Effector memory CD4-positive, alpha-beta T cell (primary cell): ENCODE results near the gene P2RX3.
"Not testable (repeated sequence)": the region's sequence is repeated elsewhere in the genome, so short reads cannot be mapped to it uniquely, and the experiment has no call there.

Experiments
- DNase-seq, 3 donors: peaks; one replicate each; pipeline ENCODE4 v3.0.0-alpha.2; 2020
- H3K27ac ChIP-seq: 2 replicates; pipeline ENCODE4 v1.7.0; 2013; ENCODE audit warnings: mild to moderate bottlenecking, low read length, moderate library complexity; ENCODE audit not compliant: insufficient read depth, poor library complexity, severe bottlenecking
- H3K27me3 ChIP-seq: replicated peaks from 2 replicates; pipeline ENCODE4 v1.7.0; 2013; ENCODE audit warnings: mild to moderate bottlenecking, low read length; ENCODE audit not compliant: insufficient read depth, control insufficient read depth, poor library complexity, severe bottlenecking
- H3K36me3 ChIP-seq: 2 replicates; pipeline ENCODE4 v1.7.0; 2013; ENCODE audit warnings: mild to moderate bottlenecking, low read length, moderate library complexity; ENCODE audit not compliant: control insufficient read depth, insufficient read depth
- H3K4me1 ChIP-seq: 2 replicates; pipeline ENCODE4 v1.7.0; 2013; ENCODE audit warnings: low read length, mild to moderate bottlenecking; ENCODE audit not compliant: control insufficient read depth, insufficient read depth, poor library complexity, severe bottlenecking
- H3K4me3 ChIP-seq: 2 replicates; pipeline ENCODE4 v1.7.0; 2013; ENCODE audit warnings: low read length, low read depth, mild to moderate bottlenecking; ENCODE audit not compliant: insufficient read depth, poor library complexity, severe bottlenecking
- H3K9me3 ChIP-seq: 2 replicates; pipeline ENCODE4 v1.7.0; 2013; ENCODE audit warnings: mild to moderate bottlenecking, low read length, moderate library complexity; ENCODE audit not compliant: control insufficient read depth
- total RNA-seq, 3 donors: gene quantifications; one replicate each; lab custom pipeline; 2026; lab: John Stamatoyannopoulos, UW

The P2RX3 gene
- 0 to 0.17 (median 0) reads per million in 3 donors for total RNA-seq

DNA sequence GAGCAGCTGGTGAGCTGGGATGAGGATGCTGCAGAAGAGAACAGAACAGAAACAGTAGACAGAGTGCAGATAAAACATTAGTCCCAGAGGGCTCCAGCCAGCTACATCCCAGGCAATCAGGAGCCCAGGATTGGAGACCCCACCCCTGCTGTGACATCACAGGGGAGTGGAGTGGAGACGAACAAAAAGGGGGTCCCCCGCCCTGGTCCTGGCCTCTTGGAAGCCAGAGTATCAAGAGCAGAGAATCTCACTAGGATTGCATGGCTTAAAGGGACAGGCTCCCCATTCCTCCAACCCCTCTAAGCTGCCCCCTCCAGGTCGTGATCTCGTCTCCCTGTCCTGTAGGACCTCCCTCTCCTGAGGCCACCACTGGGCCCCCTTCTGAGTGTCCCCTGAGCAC, at the start of gene P2RX3:
Gene P2RX3, plus strand, starts transcription at position 211 of the 400 bp plus-strand sequence. CDS start 199 bp downstream, outside the sequence.
- peaks cover 17% of the 10 kb centered on the region for H3K4me1 ChIP-seq
- DNase-seq: no peak

DNA sequence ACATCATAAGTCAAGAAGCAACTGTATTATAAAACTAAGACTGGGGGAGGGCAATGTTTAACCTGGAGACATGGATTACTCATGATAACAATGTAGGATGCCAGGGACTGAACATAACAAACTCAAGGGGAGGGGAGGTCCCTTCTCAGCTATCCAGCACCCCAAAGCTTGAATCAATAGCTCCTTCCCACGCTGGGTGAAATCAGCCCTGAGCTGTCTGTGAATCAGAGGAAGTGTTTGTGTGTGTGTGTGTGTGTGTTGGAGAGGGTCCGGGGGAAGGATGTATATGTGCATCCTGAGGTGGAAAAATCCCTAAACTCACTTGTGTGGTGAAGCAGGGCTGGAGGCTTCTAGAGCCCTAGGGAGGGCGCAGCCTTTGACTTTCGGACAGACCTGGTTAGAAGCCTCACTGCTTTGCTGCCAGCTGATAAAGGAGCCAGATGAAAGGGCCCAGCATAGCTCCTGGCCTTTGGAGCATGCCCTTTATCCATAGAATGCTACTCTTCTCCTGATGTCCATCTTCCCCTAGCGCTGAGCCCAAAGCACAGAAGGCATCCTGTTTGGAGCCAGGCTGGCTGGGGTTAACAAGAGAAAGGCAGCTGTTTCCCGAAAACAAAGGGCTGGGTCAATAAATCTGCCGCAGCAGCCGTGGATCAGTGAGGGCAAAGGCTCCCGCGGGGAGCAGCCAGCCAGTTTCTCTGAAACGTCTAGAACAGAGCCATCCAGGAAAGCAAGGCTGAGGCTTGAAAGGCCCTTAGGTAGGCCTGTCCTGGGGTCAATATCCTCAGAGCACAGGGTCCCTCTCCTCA, 49.2 kb upstream of the P2RX3 start:
- no peak overlapping the region for H3K27ac ChIP-seq
- no peaks in the 10 kb centered on the region for H3K9me3 ChIP-seq
- no peak for DNase-seq
- no peaks in the 10 kb centered on the region for H3K27me3 ChIP-seq
- H3K36me3 ChIP-seq: no peaks in the 10 kb centered on the region
- H3K4me3 ChIP-seq: no peak overlapping the region
- H3K4me1 ChIP-seq: no peaks in the 10 kb centered on the region

More for the DNA sequence above, at the start of gene P2RX3:
- H3K4me3 ChIP-seq: no peak within 1 kb of the TSS
- no peaks in the 10 kb centered on the region for H3K9me3 ChIP-seq
- H3K27me3 ChIP-seq: no peaks in the 10 kb centered on the region
- H3K27ac ChIP-seq: no peak within 1 kb of the TSS
- peaks cover 7% of the 10 kb centered on the region for H3K36me3 ChIP-seq

DNA sequence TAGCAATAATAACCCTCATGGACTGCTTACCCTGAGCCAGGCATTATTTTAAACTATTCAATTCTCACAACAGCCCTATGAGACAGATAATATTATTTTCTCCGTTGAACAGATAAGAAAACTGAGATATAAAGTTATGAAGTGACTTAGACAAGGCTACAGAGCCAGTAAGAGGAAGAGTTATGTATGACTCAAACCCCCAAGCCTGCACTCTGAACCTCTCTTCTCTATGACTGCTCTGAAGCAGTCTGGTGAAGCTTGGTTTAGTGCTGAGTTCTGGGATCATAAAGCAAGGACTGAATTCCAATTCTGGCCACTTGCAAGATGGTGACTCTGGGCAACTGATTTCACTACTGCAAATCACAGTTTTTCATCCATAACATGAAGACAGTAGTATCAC, 47.9 kb upstream of the P2RX3 start:
- no peaks in the 10 kb centered on the region for H3K9me3 ChIP-seq
- no peaks in the 10 kb centered on the region for H3K4me1 ChIP-seq
- DNase-seq: no peak
- H3K36me3 ChIP-seq: no peaks in the 10 kb centered on the region
- H3K27ac ChIP-seq: no peak overlapping the region
- H3K4me3 ChIP-seq: no peak overlapping the region
- H3K27me3 ChIP-seq: no peaks in the 10 kb centered on the region

DNA sequence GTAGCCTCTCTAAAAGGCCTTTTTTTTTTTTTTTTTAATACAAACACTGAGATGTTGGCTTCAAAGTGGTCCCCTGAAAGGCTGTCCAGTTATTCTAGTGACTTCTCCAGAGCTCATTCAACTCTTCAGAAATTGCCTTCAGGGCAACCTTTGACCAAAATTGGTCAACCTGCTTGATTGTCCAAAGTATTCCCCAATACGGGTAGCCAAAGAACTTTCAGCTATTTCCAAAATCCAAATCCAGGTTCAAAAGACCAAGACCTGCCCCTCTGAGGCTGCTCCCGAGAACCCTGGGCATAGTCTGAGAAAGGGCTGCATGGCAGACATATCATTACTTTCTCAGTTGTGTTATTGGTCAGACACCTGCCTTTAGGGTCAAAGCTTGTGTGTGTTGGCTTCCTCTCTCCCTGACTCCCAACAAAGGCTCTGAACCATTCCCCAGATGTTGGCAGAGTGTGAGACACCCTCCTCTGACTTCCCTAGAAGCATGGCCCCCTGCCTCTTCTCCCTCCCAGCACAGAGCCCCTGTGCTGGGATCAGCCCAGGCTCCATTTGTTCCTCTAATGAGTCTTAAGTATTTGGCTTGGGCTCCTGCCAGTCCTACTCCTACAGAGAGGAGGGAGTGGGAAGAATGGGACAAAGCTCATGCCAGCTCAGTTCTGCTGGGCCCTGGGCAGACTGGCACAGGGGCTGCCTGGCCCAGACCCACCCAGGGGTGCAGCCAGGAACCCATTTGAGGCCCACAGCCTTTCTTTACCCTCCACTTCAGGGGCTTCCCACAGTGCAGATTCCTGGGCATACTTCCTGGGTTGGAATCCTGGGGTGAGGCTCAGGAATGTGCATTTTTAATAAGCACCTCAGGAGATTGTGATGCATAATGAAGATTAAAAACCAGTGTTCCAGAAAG, 43.7 kb upstream of the P2RX3 start:
- peaks cover 2% of the 10 kb centered on the region for H3K9me3 ChIP-seq
- no peak for DNase-seq
- no peaks in the 10 kb centered on the region for H3K27me3 ChIP-seq
- H3K27ac ChIP-seq: no peak overlapping the region
- no peaks in the 10 kb centered on the region for H3K4me1 ChIP-seq
- H3K36me3 ChIP-seq: no peaks in the 10 kb centered on the region
- H3K4me3 ChIP-seq: no peak overlapping the region

DNA sequence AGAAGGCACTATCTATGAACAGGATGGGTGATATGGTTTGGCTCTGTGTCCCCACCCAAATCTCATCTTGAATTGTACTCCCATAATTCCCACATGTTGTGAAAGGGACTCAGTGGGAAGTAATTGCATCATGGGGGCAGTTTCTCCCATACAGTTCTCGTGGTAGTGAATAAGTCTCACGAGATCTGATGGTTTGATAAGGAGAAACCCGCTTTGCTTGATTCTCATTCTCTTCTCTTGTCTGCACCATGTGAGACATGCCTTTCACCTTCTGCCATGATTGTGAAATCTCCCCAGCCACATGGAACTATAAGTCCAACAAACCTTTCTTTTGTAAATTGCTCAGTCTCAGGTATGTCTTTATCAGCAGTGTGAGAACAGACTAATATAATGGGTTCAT, 41.9 kb upstream of the P2RX3 start:
- not testable (repeated sequence) for H3K36me3 ChIP-seq, H3K27ac ChIP-seq, H3K9me3 ChIP-seq

DNA sequence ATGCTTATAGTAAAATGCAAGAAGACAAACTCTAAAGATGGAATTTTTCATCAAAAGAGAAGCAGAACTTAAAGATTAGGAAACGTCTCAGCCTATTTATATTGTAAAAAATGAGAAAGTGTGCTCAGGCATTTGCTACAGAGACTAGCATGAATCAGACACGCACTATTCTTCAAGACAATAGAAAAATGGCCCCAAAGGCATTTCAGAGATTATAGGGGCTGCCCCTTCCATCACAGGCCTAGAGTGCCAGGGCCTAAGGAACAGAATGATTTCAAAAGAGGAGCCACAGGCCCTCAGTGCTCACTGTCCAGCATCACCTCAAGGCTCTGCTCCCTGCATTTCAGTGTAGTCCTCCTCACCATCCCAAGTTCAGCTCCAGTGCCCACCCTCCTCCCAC, 40.9 kb upstream of the P2RX3 start:
- no peak overlapping the region for H3K4me3 ChIP-seq
- DNase-seq: no peak
- H3K4me1 ChIP-seq: no peaks in the 10 kb centered on the region
- H3K27ac ChIP-seq: no peak overlapping the region
- peaks cover 4% of the 10 kb centered on the region for H3K9me3 ChIP-seq
- H3K36me3 ChIP-seq: peaks cover 9% of the 10 kb centered on the region
- H3K27me3 ChIP-seq: no peaks in the 10 kb centered on the region

More for the DNA sequence above, 41.9 kb upstream of the P2RX3 start:
- H3K4me3 ChIP-seq, H3K4me1 ChIP-seq, H3K27me3 ChIP-seq, DNase-seq: not testable (repeated sequence)

DNA sequence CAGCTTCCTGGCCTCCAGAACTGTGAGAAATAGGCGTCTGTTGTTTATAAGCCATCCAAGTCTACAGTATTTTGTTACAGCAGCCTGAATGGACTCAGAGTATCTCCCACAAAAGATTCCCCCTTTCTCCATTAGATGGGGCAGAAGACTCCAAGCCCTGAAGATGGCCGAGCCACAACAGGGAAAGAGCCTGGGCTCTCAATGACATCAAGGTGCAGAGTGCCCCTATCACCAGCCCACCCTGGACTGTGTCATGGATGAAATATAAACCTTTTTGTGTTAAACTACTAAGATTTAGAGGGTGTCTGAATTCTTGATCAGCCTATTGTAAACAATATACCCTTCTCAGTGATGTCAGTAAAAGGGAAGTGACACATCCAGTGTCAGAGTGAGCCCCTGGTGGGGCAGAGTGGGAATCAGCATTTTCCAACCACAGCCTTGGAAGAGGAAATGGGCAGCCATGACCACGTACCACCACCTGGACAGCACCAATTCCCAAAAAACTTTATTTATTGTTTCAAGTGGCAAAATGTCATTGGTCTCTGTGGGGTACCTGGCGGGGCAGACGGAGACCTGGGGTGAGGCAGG, 38.9 kb upstream of the P2RX3 start:
- H3K9me3 ChIP-seq: peaks cover 4% of the 10 kb centered on the region
- H3K27ac ChIP-seq: no peak overlapping the region
- no peaks in the 10 kb centered on the region for H3K27me3 ChIP-seq
- no peak overlapping the region for H3K4me3 ChIP-seq
- no peak for DNase-seq
- no peaks in the 10 kb centered on the region for H3K4me1 ChIP-seq
- peaks cover 9% of the 10 kb centered on the region for H3K36me3 ChIP-seq

DNA sequence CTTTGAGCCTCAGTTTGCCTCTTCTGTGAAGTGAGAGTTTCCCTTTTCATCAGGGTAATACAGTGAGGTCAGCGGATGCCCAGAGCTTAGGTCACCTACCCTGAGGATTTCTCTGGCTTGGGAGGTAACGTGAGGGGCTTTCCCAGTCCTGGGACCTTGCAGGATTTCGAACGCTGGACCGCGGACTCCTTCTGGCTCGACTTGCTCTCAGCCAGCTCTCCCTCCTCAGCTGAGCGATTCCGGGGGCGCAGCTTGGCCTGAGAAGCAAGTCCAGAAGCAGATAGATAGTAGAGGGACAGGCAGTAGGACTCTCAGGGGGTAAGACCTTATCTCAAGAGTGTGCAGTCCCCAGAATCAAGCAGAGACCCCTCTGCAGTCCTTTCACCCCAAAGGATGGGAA, 37.4 kb upstream of the P2RX3 start:
- H3K36me3 ChIP-seq: peaks cover 9% of the 10 kb centered on the region

DNA sequence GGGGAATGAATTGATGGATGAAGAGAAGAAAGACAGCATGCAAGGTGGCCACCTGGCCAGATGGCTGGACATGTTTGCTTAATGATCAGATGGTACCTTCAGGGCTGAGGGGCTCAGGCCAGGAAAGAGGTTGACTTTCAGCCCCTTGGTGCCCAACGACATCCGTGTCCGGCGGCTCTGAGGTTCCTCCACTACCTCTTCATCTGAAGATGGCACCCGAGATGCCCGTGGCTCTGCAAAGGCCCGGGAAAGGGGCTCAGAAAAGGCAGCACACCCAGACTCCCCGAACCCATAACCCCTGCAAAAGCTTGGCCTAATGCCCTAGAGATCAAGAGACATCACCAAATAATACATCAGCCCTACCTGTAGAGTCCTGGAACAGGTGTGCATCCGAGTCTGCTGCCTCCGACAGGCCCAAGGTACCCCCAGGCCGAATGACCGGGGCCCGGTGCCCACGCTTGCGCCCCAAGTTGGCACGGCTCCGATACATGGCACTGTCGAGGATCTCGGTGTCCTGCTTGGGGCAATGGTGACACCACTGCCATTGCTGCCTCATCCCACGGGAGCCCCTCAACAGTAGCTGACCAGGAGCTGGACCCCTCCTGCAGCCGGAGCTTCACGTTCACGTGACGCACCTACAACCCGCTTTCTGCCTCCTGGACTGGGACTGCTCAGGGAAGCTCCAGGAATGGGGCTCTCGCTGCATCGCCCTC, 36.3 kb upstream of the P2RX3 start:
- peaks cover 4% of the 10 kb centered on the region for H3K9me3 ChIP-seq
- H3K4me1 ChIP-seq: no peaks in the 10 kb centered on the region
- H3K4me3 ChIP-seq: no peak overlapping the region
- peaks cover 9% of the 10 kb centered on the region for H3K36me3 ChIP-seq
- DNase-seq: no peak
- no peaks in the 10 kb centered on the region for H3K27me3 ChIP-seq
- no peak overlapping the region for H3K27ac ChIP-seq

More for the DNA sequence above, 37.4 kb upstream of the P2RX3 start:
- Histone ChIP-seq H3K9me3 (peaks cover 4% of the 10 kb centered on the region), H3K27ac (no peak overlapping the region), H3K27me3 (no peaks in the 10 kb centered on the region), H3K4me3 (no peak overlapping the region), H3K4me1 (no peaks in the 10 kb centered on the region)
- no peak for DNase-seq
